K562 (cell line): Measurements from ENCODE around the gene RPS8. TPM values are rescaled to one million over a fixed set of nuclear protein-coding genes. Genes with fewer than 3 reads are reported as not detected.

ENCODE experiments used
- ARNT ChIP-seq, 2 experiments: fragments of 450-650 bp; IDR thresholded peaks; 2 replicates each; pipeline ENCODE4 v1.6.1; 2016; ENCODE audit warnings: mild to moderate bottlenecking in 1 of 2
- BCL6 ChIP-seq: fragments of 250-450 bp; sonication (Bioruptor Pico); IDR thresholded peaks from 2 replicates; pipeline ENCODE4 v1.4.0; 2020
- DACH1 ChIP-seq: fragments of 450-650 bp; IDR thresholded peaks from 2 replicates; pipeline ENCODE4 v1.6.1; 2018; ENCODE audit not compliant: partially characterized antibody
- ID3 ChIP-seq, 2 experiments: fragments of 250-450 bp in 1 of 2; fragments of 450-650 bp in 1 of 2; sonication (Bioruptor Pico) in 1 of 2; IDR thresholded peaks; 2 replicates each; pipeline versions ENCODE4 v1.6.1 to v1.8.0; 2016 to 2021; ENCODE audit warnings: mild to moderate bottlenecking in 2 of 2, moderate library complexity in 2 of 2, missing compliant biosample characterization in 1 of 2, missing genetic modification characterization in 1 of 2
- JUN ChIP-seq, 2 experiments: sonication (generic) in 1 of 2; formaldehyde crosslinking in 1 of 2; IDR thresholded peaks; 2 replicates each; pipeline versions ENCODE4 v1.6.1 to v1.8.0; 2012 to 2022; ENCODE audit warnings: borderline replicate concordance in 2 of 2, mild to moderate bottlenecking in 2 of 2, improper control_type of control experiment in 1 of 2, low read depth in 1 of 2, low read length in 1 of 2, missing genetic modification reagents in 1 of 2
- POLR2AphosphoS5 ChIP-seq: IDR thresholded peaks from 2 replicates; pipeline ENCODE4 v1.6.1; 2011; ENCODE audit warnings: mild to moderate bottlenecking, low read depth, low read length, moderate library complexity; ENCODE audit not compliant: control insufficient read depth, insufficient read depth
- RFX7 ChIP-seq: fragments of 250-450 bp; sonication (Bioruptor Pico); IDR thresholded peaks from 2 replicates; pipeline ENCODE4 v1.5.1; 2021; ENCODE audit warnings: mild to moderate bottlenecking
- RHOXF2B ChIP-seq: fragments of 250-450 bp; sonication (Bioruptor Pico); conservative IDR thresholded peaks from 2 replicates; pipeline ENCODE4 v1.5.1; 2021
- RNF219 ChIP-seq: fragments of 250-450 bp; sonication (Bioruptor Pico); IDR thresholded peaks from 2 replicates; pipeline ENCODE4 v1.5.0; 2022; ENCODE audit warnings: mild to moderate bottlenecking
- SRSF7 ChIP-seq: fragments of 200-400 bp; formaldehyde crosslinking; optimal IDR thresholded peaks from 2 replicates; pipeline ENCODE3; 2017; ENCODE audit warnings: mild to moderate bottlenecking, low read depth, low read length
- STAT5B ChIP-seq: fragments of 250-450 bp; sonication (Bioruptor Pico); IDR thresholded peaks from 2 replicates; pipeline ENCODE4 v1.8.0; 2021; ENCODE audit warnings: mild to moderate bottlenecking, inconsistent platforms
- TOE1 ChIP-seq, 2 experiments: fragments of 450-650 bp in 1 of 2; sonication (generic) in 1 of 2; formaldehyde crosslinking in 1 of 2; IDR thresholded peaks; 2 replicates each; pipeline versions ENCODE4 v1.7.1 to v1.8.0; 2016 to 2022; ENCODE audit warnings: borderline replicate concordance in 2 of 2, mild to moderate bottlenecking in 2 of 2, antibody characterized with exemption in 1 of 2, inconsistent platforms in 1 of 2, low read depth in 1 of 2, missing genetic modification reagents in 1 of 2, moderate library complexity in 1 of 2
- ZNF280B ChIP-seq: fragments of 250-450 bp; sonication (Bioruptor Pico); IDR thresholded peaks from 2 replicates; pipeline ENCODE4 v1.5.1; 2021; ENCODE audit warnings: mild to moderate bottlenecking
- ZNF354B ChIP-seq: fragments of 250-450 bp; sonication (Bioruptor Pico); IDR thresholded peaks from 2 replicates; pipeline ENCODE4 v1.4.0; 2020
- ZNF551 ChIP-seq: fragments of 250-450 bp; sonication (Bioruptor Pico); IDR thresholded peaks from 2 replicates; pipeline ENCODE4 v1.5.0; 2021; ENCODE audit warnings: mild to moderate bottlenecking, moderate library complexity
- ZNF76 ChIP-seq: fragments of 250-450 bp; sonication (Bioruptor Pico); IDR thresholded peaks from 2 replicates; pipeline ENCODE4 v1.4.0; 2020; ENCODE audit warnings: mild to moderate bottlenecking, moderate library complexity, borderline replicate concordance
- ZNF830 ChIP-seq: fragments of 250-450 bp; sonication (Bioruptor Pico); IDR thresholded peaks from 2 replicates; pipeline ENCODE4 v1.5.0; 2021; ENCODE audit warnings: mild to moderate bottlenecking
- polyA plus RNA-seq, 8 experiments: library from polyadenylated mRNA; depleted of rRNA in 4 of 8; stranded (reverse) in 5 of 8; unstranded in 3 of 8; fragments of >200 nt; fragmentation: Nextera tagmentation in 2 of 8; fragmentation: Illumina TruSeq in 1 of 8; extraction: Ambion mirVana in 2 of 8; extraction: Trizol in 1 of 8; gene quantifications; 2 replicates each; pipeline versions ENCODE4 v1.2.1 to v1.2.3, GENCODE V29; 2011 to 2014; ENCODE audit warnings: inconsistent platforms in 1 of 8, missing spikeins in 1 of 8
- total RNA-seq, 7 experiments: library from RNA; depleted of rRNA in 6 of 7; stranded (reverse); fragments of >200 nt in 6 of 7; fragmentation: Illumina TruSeq in 2 of 7; extraction: Trizol in 2 of 7; gene quantifications; 2 replicates each; pipeline versions ENCODE4 v1.2.1 to v1.2.3, GENCODE V29; 2011 to 2021; ENCODE audit warnings: low replicate concordance in 1 of 7
- TF ChIP-seq, protein P1 (sequence below): fragments of 150-350 bp; IDR thresholded peaks from 2 replicates; pipeline ENCODE4 v1.6.1; 2014; ENCODE audit warnings: low read depth, mild to moderate bottlenecking, low read length, borderline replicate concordance

Gene RPS8
- total and polyA plus RNA-seq, 9 of the 15 experiments (the other 6 are each of a cell fraction or from before 2014, with no cell fraction given) = 2,431 to 4,168 (median 3,109) TPM

DNA sequence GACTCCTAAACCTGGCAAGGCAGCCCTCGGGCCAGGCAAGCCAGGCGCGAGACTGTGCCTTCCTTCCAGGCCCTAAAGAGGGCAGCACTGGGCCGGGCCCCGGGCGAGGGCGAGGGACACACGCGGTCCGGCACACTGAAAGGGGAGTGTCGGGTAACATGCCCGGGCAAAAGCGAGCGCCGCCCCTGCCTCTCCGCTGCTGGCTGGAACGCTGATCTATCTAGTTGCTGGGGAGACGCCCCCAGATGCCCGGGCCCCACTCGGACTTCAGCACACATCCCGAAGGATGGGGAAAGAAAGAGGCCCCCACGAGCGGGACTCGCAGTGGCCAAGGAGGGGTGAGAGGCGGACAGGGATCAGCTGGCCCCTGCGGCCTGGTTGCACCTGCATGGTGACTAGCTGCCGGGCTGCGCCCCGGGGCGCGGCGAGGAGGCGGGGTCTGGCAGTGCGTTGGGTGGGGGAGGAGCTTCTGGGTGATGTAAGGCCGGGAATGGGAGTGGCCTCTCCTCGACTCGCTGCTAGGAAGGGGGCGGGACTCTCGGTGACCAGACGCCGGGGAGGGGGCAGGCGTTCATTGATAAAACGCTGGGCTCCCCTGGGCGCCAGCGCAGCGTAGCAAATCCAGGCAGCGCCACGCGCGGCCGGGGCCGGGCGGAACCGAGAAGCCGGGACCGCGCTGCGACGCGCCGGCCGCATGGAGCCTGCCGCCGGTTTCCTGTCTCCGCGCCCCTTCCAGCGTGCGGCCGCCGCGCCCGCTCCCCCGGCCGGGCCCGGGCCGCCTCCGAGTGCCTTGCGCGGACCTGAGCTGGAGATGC lies 24.6 kb downstream of the RPS8 start, which contains the start of gene PLK3 (continued):
- TF ChIP-seq ZNF830 = no peak
- TF ChIP-seq SRSF7 = no peak
- no peak for TF ChIP-seq STAT5B
- no peak for TF ChIP-seq BCL6 (CRISPR knock-in tag)
- no peak for TF ChIP-seq ZNF76 (CRISPR knock-in tag)
- TF ChIP-seq DACH1 = peak; percentile 99
- TF ChIP-seq POLR2AphosphoS5 = peak; percentile 85
- no peak for TF ChIP-seq ZNF551 (CRISPR knock-in tag)
- TF ChIP-seq RHOXF2B (CRISPR knock-in tag) = no peak
- TF ChIP-seq, protein P1, sequence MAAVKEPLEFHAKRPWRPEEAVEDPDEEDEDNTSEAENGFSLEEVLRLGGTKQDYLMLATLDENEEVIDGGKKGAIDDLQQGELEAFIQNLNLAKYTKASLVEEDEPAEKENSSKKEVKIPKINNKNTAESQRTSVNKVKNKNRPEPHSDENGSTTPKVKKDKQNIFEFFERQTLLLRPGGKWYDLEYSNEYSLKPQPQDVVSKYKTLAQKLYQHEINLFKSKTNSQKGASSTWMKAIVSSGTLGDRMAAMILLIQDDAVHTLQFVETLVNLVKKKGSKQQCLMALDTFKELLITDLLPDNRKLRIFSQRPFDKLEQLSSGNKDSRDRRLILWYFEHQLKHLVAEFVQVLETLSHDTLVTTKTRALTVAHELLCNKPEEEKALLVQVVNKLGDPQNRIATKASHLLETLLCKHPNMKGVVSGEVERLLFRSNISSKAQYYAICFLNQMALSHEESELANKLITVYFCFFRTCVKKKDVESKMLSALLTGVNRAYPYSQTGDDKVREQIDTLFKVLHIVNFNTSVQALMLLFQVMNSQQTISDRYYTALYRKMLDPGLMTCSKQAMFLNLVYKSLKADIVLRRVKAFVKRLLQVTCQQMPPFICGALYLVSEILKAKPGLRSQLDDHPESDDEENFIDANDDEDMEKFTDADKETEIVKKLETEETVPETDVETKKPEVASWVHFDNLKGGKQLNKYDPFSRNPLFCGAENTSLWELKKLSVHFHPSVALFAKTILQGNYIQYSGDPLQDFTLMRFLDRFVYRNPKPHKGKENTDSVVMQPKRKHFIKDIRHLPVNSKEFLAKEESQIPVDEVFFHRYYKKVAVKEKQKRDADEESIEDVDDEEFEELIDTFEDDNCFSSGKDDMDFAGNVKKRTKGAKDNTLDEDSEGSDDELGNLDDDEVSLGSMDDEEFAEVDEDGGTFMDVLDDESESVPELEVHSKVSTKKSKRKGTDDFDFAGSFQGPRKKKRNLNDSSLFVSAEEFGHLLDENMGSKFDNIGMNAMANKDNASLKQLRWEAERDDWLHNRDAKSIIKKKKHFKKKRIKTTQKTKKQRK = no peak
- no peak for TF ChIP-seq RFX7 (CRISPR knock-in tag)
- peak; percentile 88 for TF ChIP-seq TOE1 (IDR thresholded peaks at IDR 0.05; ENCODE audit: borderline replicate concordance)
- TF ChIP-seq TOE1 (CRISPR knock-in tag; IDR thresholded peaks at IDR 0.05; ENCODE audit: borderline replicate concordance, low read depth) = no peak
- TF ChIP-seq RNF219 (CRISPR knock-in tag) = no peak
- no peak for TF ChIP-seq ZNF354B
- TF ChIP-seq ZNF280B (CRISPR knock-in tag) = no peak
- peak; percentile 47; the same call in 1 of the 2 replicates for TF ChIP-seq JUN (IDR thresholded peaks at IDR 0.05; ENCODE audit: borderline replicate concordance, low read depth, low read length)
- TF ChIP-seq JUN (CRISPR knock-in tag; IDR thresholded peaks at IDR 0.05; ENCODE audit: borderline replicate concordance) = peak; percentile 83
- no peak for TF ChIP-seq ID3 (CRISPR knock-in tag; IDR thresholded peaks at IDR 0.05)
- TF ChIP-seq ID3 (tag; IDR thresholded peaks at IDR 0.05) = no peak; the same call in 1 of the 2 replicates
- TF ChIP-seq ARNT (IDR thresholded peaks at IDR 0.05) = peak in 1 of 2 experiments; percentile 24; a peak in 1 of 4 replicates
